Left renal cortex interstitium (tissue), 4 donors: ENCODE results near the gene EMCN. TPM values are rescaled to one million over a fixed set of nuclear protein-coding genes. Genes with fewer than 3 reads are reported as not detected.
"Not testable (repeated sequence)": the region's sequence is repeated elsewhere in the genome, so short reads cannot be mapped to it uniquely, and the experiment has no call there.

ENCODE experiments used
- DNase-seq, 4 donors: peaks; one replicate each; pipeline ENCODE4 v3.0.0-alpha.2; 2013; ENCODE audit warnings: low read depth in 4 of 4, low spot score in 2 of 4, missing footprints in 1 of 4
- polyA plus RNA-seq, 4 donors: library from polyadenylated mRNA; unstranded; fragments of 120-200 nt; gene quantifications; one replicate each; pipeline ENCODE4 v1.2.1, GENCODE V29; 2013; ENCODE audit not compliant: insufficient read length in 4 of 4

Gene EMCN
- polyA plus RNA-seq, 4 donors = 96.1 to 178 (median 129) TPM

- DNase-seq = no peak
These were observed 126.7 kb downstream of the EMCN start for GRCh38 chr4:100391086-100391485.

DNA sequence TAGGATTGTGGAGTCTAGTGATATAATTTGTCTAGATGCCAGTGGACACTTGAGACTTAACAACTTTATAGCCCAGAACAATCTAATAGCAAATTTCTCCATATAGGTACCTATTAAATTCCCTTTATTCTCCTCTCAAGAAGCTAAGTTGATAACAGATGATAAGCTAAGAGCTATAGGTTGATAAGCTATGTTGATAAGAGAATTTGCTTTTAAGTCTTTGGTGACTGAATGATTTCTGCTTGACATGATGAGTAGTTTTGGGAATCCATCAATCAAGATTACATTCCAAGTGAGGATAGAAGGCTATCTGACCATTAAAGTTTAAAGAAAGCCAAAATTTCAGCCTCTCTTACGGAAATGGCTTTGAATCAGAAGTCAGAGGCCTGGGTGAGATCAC, 131.6 kb downstream of the EMCN start:
- DNase-seq = no peak

DNA sequence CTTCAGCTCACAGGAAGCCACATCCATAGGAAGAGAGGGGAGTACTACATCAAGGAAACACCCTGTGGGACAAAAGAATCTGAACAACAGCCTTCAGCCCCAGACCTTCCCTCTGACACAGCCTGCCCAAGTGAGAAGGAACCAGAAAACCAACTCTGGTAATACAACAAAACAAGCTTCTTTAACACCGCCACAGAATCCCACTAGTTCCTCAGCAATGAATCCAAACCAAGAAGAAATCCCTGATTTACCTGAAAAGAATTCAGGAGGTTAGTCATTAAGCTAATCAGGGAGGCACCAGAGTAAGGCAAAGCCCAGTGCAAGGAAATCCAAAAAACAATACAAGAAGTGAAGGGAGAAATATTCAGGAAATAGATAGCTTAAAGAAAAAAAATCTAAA, 137.4 kb downstream of the EMCN start:
- not testable (repeated sequence) for DNase-seq

- no peak for DNase-seq
These were observed 138.2 kb downstream of the EMCN start for GRCh38 chr4:100379583-100380105.

GRCh38 chr4:100372432-100372831, 145.4 kb downstream of the EMCN start:
- DNase-seq = no peak

DNA sequence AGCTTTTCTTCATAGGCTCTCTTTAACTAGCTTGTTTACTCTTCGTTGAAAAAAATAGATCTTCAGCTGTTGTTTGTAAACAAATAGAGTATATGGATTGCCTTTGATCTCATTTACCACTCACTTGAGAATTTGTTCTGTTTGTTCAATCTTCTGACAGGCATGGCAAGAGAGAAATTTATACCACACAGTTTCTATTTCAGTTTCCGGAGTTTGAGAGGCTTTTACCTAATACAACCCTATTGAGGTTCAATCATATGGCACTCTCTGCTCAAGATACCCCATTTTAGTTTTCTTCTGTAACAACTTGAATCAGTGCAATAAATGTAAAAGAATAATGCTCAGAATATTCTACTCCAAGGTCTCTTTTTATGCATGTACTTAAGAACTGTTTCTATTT, 148.0 kb downstream of the EMCN start:
- DNase-seq = no peak

DNA sequence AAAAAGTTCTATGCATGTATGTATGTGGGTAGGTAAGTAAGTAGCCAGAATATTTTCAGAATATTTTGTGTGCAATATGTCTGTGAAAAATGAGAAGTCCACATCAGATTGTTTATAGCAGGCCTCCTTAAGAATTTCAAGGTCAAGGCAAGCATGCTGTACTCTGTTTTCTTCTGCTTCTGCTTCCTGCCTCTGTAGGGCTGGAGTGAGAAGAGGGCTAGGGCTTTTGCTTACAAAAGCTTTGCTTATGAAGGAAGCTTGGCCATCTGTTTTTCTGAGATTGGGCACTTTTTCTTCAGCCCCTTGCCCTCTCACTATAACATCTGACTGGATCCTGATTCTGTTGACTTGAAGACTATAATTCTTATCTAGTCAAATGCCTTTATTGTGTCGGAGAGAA, 150.4 kb downstream of the EMCN start:
- DNase-seq = no peak

DNA sequence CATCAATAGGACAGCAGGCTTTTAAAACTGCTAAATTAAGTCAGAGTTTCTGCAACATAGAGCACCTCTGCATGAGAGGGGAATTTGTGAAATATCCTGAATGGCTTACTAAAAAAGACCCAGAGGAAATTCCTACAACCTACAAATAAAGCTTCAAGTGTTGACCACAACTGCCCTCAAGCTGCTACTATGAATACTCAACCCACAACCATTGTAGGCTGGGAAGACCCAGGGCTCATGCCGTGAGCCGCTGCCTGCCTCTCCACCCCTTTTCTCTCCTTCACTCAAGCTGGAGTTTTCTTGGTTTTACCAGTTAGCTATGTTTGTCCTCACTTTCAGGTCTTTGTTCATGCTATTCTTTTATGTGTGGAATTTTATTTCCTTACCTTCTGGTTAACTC, 151.6 kb downstream of the EMCN start:
- no peak for DNase-seq

GRCh38 chr4:100362366-100362765, 155.5 kb downstream of the EMCN start:
- DNase-seq = no peak

DNA sequence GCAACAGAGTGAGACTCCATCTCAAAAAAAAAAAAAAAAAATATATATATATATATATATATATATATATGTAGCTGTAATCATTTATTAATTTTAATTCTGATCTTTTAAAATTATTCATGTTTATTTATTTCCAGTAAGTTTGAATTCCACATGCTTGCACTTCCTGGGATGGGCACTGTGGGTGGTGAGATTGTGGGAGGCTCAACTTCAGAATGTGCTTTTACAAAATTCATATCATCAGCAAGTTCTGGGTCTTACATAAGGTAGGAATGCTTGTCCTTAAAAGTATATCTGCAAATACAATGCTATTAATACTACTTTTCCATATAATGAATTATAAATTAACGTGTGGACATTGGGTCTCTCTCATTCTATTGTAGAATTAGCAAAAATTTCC, 156.5 kb downstream of the EMCN start:
- DNase-seq = no peak

DNA sequence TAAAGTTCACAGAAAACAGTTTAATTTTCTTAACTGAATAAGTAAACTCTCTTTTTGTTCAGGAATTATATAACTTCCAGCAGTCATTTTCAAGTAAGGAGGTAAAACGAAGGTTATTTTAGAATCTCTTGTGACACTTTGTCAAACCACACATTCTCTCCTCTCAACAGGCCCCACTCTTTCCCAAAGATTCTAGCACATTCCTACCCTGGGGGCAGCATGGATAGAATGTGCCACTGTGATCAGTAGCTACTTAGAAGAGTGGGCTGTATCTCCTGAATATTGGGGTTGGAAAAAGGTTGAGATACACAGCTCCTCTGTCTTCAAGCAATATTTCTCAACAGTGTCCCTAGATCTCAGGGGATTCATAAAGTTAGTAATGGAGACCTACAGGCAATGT, 157.6 kb downstream of the EMCN start:
- no peak for DNase-seq

DNA sequence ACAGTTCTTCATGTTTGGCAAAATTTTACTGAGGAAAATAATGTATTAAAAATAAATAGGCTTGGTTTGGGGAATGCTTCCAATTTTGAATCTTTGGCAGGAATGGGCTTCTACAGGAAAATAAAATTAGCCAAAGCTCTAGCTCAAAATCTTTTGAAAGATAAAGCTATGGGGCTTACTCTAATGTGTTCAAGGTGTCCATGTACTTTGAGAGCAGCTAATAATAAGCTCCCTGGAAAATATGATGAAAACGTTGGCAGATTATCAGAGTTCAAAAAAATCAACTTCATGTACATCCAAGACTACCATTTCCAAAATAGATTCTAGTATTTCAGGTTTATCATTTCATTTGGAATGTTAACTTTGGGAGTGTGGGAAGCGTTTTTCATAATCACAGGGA, 158.4 kb downstream of the EMCN start:
- DNase-seq = no peak

DNA sequence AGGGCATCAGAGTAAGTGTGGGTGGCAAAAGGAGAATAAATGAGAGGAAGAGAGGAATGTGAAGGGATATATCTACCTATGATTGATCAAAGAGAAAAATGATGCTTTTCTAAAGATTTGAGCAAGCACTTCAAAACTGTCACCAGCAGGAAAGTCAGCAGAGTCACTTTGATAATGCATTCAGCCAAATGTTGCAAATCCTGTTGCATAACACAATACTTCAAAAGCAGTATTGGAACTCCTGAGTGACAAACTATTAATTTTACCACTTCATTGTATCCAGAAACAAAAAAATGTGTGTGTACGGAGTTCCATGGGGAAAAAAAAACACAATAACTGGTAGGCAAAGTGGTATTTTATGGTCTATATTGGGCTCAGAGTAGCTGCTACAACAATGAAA, 160.3 kb downstream of the EMCN start:
- no peak for DNase-seq

GRCh38 chr4:100356172-100356571, 161.7 kb downstream of the EMCN start:
- DNase-seq = no peak

GRCh38 chr4:100352352-100352751, 165.5 kb downstream of the EMCN start:
- not testable (repeated sequence) for DNase-seq

- no peak for DNase-seq
These were observed 169.3 kb downstream of the EMCN start for GRCh38 chr4:100348473-100348872.

- no peak for DNase-seq
These were observed 170.6 kb downstream of the EMCN start for GRCh38 chr4:100347241-100347640.

DNA sequence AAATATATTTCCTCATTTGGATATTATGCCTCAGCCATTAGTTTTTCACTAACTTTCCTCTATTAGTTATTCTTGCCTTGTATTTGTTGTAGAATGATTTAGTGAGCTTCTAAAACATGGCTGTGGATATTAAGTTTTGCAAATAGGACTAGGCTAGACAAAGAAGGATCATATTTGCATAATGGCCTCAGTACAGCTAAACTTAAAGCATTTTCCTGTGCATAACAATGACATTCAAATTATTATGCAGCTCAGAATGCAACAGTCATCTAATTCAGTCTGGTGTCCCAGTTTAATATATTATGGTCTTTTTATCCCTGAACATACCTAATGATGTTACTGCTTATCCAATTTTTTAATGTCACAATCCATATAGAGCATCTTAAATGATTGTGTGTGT, 172.2 kb downstream of the EMCN start:
- no peak for DNase-seq
